Uterus (tissue), 2 donors: ENCODE data around the gene RRP8.

Source experiments
- POLR2A ChIP-seq, 2 donors: fragments of 450-650 bp; IDR thresholded peaks; one replicate each; pipeline ENCODE4 v1.6.1; 2016; ENCODE audit warnings: antibody characterized with exemption in 2 of 2, mild to moderate bottlenecking in 1 of 2, moderate library complexity in 1 of 2
- TF ChIP-seq, protein P1 (sequence below), 4 experiments: fragments of 200-600 bp in 2 of 4; fragments of 450-650 bp in 2 of 4; sonication (generic) in 2 of 4; IDR thresholded peaks; one replicate each; pipeline ENCODE4 v1.5.1; 2016 to 2019; ENCODE audit warnings: antibody characterized with exemption in 4 of 4, mild to moderate bottlenecking in 2 of 4, moderate library complexity in 1 of 4

DNA sequence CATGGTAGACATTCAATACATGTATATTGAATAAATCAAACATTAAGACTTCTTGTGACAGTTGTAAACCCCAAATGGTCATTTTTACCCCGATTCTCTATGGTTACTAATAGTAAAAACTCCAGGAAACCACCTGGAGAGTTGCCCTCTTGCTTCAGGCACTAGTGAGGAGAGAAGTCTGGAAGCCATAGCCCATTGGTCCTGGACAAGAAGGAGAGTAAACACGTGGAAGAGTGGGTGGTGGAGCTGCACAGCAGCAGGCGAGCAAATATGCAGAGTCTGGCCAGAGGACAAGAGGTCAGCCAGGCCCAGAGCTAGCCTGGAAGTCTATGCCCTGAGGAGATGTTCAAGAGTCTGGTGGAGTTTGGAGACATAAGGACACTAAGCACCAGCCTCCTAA is 34.5 kb upstream of the RRP8 start:
- TF ChIP-seq, protein P1, sequence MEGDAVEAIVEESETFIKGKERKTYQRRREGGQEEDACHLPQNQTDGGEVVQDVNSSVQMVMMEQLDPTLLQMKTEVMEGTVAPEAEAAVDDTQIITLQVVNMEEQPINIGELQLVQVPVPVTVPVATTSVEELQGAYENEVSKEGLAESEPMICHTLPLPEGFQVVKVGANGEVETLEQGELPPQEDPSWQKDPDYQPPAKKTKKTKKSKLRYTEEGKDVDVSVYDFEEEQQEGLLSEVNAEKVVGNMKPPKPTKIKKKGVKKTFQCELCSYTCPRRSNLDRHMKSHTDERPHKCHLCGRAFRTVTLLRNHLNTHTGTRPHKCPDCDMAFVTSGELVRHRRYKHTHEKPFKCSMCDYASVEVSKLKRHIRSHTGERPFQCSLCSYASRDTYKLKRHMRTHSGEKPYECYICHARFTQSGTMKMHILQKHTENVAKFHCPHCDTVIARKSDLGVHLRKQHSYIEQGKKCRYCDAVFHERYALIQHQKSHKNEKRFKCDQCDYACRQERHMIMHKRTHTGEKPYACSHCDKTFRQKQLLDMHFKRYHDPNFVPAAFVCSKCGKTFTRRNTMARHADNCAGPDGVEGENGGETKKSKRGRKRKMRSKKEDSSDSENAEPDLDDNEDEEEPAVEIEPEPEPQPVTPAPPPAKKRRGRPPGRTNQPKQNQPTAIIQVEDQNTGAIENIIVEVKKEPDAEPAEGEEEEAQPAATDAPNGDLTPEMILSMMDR (IDR thresholded peaks at IDR 0.05), result no peak
- TF ChIP-seq POLR2A (IDR thresholded peaks at IDR 0.05), result no peak
